SK-N-SH (cell line): ENCODE results near the gene GNG14. TPM values are rescaled to one million over a fixed set of nuclear protein-coding genes. Genes with fewer than 3 reads are reported as not detected.

Source experiments
- CTCF ChIA-PET: fragments of 300-600, 350-600 bp; formaldehyde crosslinking; extraction: SDS; loops from one replicate; lab custom pipeline; 2021; lab: Yijun Ruan, JAX
- POLR2A ChIA-PET: fragments of 350-600 bp; sonication (Branson Sonifier 250); formaldehyde crosslinking; extraction: SDS; loops from one replicate; lab custom pipeline; 2020; ENCODE audit warnings: antibody characterized with exemption, inconsistent platforms; lab: Yijun Ruan, JAX
- DNase-seq: peaks from one replicate; pipeline ENCODE4 v3.0.0; 2012
- H2AFZ ChIP-seq: fragments of 200-600 bp; sonication (generic); 2 replicates; pipeline ENCODE4 v1.8.1; 2016; ENCODE audit warnings: antibody characterized with exemption, mild to moderate bottlenecking, low read depth
- H3F3A ChIP-seq: fragments of 200-600 bp; sonication (generic); replicated peaks from 2 replicates; pipeline ENCODE3; 2016; ENCODE audit warnings: antibody characterized with exemption, mild to moderate bottlenecking; ENCODE audit not compliant: insufficient read depth
- H3K27ac ChIP-seq, 2 experiments: fragments of 200-500 bp in 1 of 2; fragments of 200-600 bp in 1 of 2; sonication (Bioruptor generic) in 1 of 2; sonication (generic), shearing (Covaris generic) in 1 of 2; 2 replicates each; pipeline versions ENCODE4 v1.5.1 to v1.6.1; 2014 to 2016; ENCODE audit warnings: low read depth in 2 of 2, inconsistent platforms in 1 of 2, low read length in 1 of 2, mild to moderate bottlenecking in 1 of 2, mixed read lengths in 1 of 2
- H3K27me3 ChIP-seq: fragments of 200-600 bp; sonication (generic), shearing (Covaris generic); 2 replicates; pipeline ENCODE4 v1.6.1; 2016; ENCODE audit warnings: mixed run types; ENCODE audit not compliant: insufficient read depth
- H3K36me3 ChIP-seq, 2 experiments: fragments of 200-500 bp in 1 of 2; fragments of 200-600 bp in 1 of 2; sonication (Bioruptor generic) in 1 of 2; sonication (generic) in 1 of 2; replicated peaks in 1 of 2; 2 replicates each; pipeline versions ENCODE3 to v1.5.1; 2014 to 2016; ENCODE audit warnings: low read length in 1 of 2, mild to moderate bottlenecking in 1 of 2; ENCODE audit not compliant: insufficient read depth in 2 of 2, control insufficient read depth in 1 of 2
- H3K4me1 ChIP-seq, 2 experiments: fragments of 200-500 bp in 1 of 2; fragments of 200-600 bp in 1 of 2; sonication (Bioruptor generic) in 1 of 2; sonication (generic), shearing (Covaris generic) in 1 of 2; 2 replicates each; pipeline versions ENCODE4 v1.5.1 to v1.6.1; 2014 to 2016; ENCODE audit warnings: low read depth in 1 of 2, low read length in 1 of 2, mixed run types in 1 of 2; ENCODE audit not compliant: insufficient read depth in 2 of 2, control insufficient read depth in 1 of 2
- H3K4me2 ChIP-seq: fragments of 200-600 bp; sonication (generic), shearing (Covaris generic); 2 replicates; pipeline ENCODE4 v1.6.1; 2017; ENCODE audit warnings: mixed run types
- H3K4me3 ChIP-seq, 2 experiments: fragments of 200-500 bp in 1 of 2; fragments of 200-600 bp in 1 of 2; sonication (Bioruptor generic) in 1 of 2; sonication (generic), shearing (Covaris generic) in 1 of 2; 2 replicates each; pipeline versions ENCODE4 v1.5.1 to v1.8.1; 2014 to 2016; ENCODE audit warnings: low read depth in 2 of 2, inconsistent platforms in 1 of 2, low read length in 1 of 2, mild to moderate bottlenecking in 1 of 2, mixed read lengths in 1 of 2, moderate library complexity in 1 of 2
- H3K79me2 ChIP-seq: fragments of 200-600 bp; sonication (generic); 2 replicates; pipeline ENCODE4 v1.8.1; 2017; ENCODE audit warnings: mild to moderate bottlenecking; ENCODE audit not compliant: insufficient read depth
- H3K9ac ChIP-seq: fragments of 200-600 bp; sonication (generic); 2 replicates; pipeline ENCODE4 v1.6.1; 2017; ENCODE audit warnings: mixed run types
- H3K9me2 ChIP-seq: fragments of 200-600 bp; sonication (generic); 2 replicates; pipeline ENCODE4 v1.6.1; 2017; ENCODE audit warnings: mixed run types
- H3K9me3 ChIP-seq: fragments of 200-600 bp; sonication (generic); 2 replicates; pipeline ENCODE4 v1.6.1; 2017; ENCODE audit warnings: mixed run types, mild to moderate bottlenecking, moderate library complexity
- H4K20me1 ChIP-seq: fragments of 200-600 bp; sonication (generic); 2 replicates; pipeline ENCODE4 v1.6.1; 2017; ENCODE audit warnings: mild to moderate bottlenecking, mixed run types; ENCODE audit not compliant: insufficient read depth
- CHD2 ChIP-seq: fragments of 150-350 bp; IDR thresholded peaks from 2 replicates; pipeline ENCODE4 v1.6.1; 2018; ENCODE audit warnings: low read length; ENCODE audit not compliant: partially characterized antibody
- ELF1 ChIP-seq: IDR thresholded peaks from 2 replicates; pipeline ENCODE4 v1.4.0; 2012
- EZH2phosphoT487 ChIP-seq: fragments of 200-600 bp; sonication (generic); IDR thresholded peaks from 2 replicates; pipeline ENCODE4 v1.6.1; 2017; ENCODE audit warnings: low read depth, mixed run types, mild to moderate bottlenecking, antibody characterized with exemption, moderate library complexity, borderline replicate concordance
- GABPA ChIP-seq: IDR thresholded peaks from 2 replicates; pipeline ENCODE4 v1.4.0; 2012; ENCODE audit warnings: low read depth, mild to moderate bottlenecking
- GATA2 ChIP-seq: sonication (generic); formaldehyde crosslinking; IDR thresholded peaks from 2 replicates; pipeline ENCODE4 v1.5.0; 2020; ENCODE audit warnings: mild to moderate bottlenecking, missing genetic modification reagents
- JUND ChIP-seq: IDR thresholded peaks from 2 replicates; pipeline ENCODE4 v1.4.0; 2012
- MEF2A ChIP-seq: IDR thresholded peaks from 2 replicates; pipeline ENCODE4 v1.4.0; 2012; ENCODE audit warnings: low read depth, borderline replicate concordance
- MXI1 ChIP-seq: IDR thresholded peaks from 2 replicates; pipeline ENCODE4 v1.6.1; 2012; ENCODE audit warnings: mild to moderate bottlenecking, low read depth, low read length, improper control_type of control experiment
- RCOR1 ChIP-seq: fragments of 150-350 bp; IDR thresholded peaks from 2 replicates; pipeline ENCODE4 v1.6.1; 2017; ENCODE audit warnings: antibody characterized with exemption, low read length
- RFX5 ChIP-seq: IDR thresholded peaks from 2 replicates; pipeline ENCODE4 v1.6.1; 2012; ENCODE audit warnings: mild to moderate bottlenecking, improper control_type of control experiment, low read length
- RXRA ChIP-seq: IDR thresholded peaks from 2 replicates; pipeline ENCODE4 v1.4.0; 2012; ENCODE audit warnings: low read depth, mild to moderate bottlenecking, borderline replicate concordance
- SMC3 ChIP-seq: IDR thresholded peaks from 2 replicates; pipeline ENCODE4 v1.6.1; 2012; ENCODE audit warnings: low read depth, low read length, improper control_type of control experiment
- TEAD4 ChIP-seq: IDR thresholded peaks from 2 replicates; pipeline ENCODE4 v1.4.0; 2012; ENCODE audit warnings: mild to moderate bottlenecking, borderline replicate concordance; ENCODE audit not compliant: insufficient read depth
- YY1 ChIP-seq: IDR thresholded peaks from 2 replicates; pipeline ENCODE4 v1.4.0; 2012; ENCODE audit warnings: low read depth, mild to moderate bottlenecking
- WGBS: methylation state at CpG from one replicate; pipeline ENCODE4 v1.1.6; 2017; ENCODE audit warnings: low lambda C conversion rate; 5-methylcytosine and 5-hydroxymethylcytosine counted together
- polyA plus RNA-seq, 3 experiments: library from polyadenylated mRNA; depleted of rRNA; stranded (reverse); fragments of >200 nt; gene quantifications; 2 replicates each; pipeline ENCODE4 v1.2.3, GENCODE V29; 2012
- TF ChIP-seq, protein P1 (sequence below): IDR thresholded peaks from 2 replicates; pipeline ENCODE4 v1.6.1; 2012; ENCODE audit warnings: mild to moderate bottlenecking, low read depth, low read length, moderate library complexity
- TF ChIP-seq, protein P2 (sequence below): fragments of 200-600 bp; sonication (generic); IDR thresholded peaks from 2 replicates; pipeline ENCODE4 v1.6.1; 2017; ENCODE audit warnings: antibody characterized with exemption, mild to moderate bottlenecking, moderate library complexity
- TF ChIP-seq, protein P3 (sequence below): IDR thresholded peaks from 2 replicates; pipeline ENCODE4 v1.4.0; 2012; ENCODE audit warnings: low read depth, borderline replicate concordance

Gene GNG14
- polyA plus RNA-seq, 1 of the 3 experiments (the other 2 are of a cell fraction), result not detected

- H3K4me3 ChIP-seq, result 0 out of 4 replicates have a peak overlapping the region, but pooled peaks of 1 of the 2 experiments have one; percentile 94
These were observed 7.8 kb upstream of the GNG14 start for GRCh38 chr19:12680034-12680433.

DNA sequence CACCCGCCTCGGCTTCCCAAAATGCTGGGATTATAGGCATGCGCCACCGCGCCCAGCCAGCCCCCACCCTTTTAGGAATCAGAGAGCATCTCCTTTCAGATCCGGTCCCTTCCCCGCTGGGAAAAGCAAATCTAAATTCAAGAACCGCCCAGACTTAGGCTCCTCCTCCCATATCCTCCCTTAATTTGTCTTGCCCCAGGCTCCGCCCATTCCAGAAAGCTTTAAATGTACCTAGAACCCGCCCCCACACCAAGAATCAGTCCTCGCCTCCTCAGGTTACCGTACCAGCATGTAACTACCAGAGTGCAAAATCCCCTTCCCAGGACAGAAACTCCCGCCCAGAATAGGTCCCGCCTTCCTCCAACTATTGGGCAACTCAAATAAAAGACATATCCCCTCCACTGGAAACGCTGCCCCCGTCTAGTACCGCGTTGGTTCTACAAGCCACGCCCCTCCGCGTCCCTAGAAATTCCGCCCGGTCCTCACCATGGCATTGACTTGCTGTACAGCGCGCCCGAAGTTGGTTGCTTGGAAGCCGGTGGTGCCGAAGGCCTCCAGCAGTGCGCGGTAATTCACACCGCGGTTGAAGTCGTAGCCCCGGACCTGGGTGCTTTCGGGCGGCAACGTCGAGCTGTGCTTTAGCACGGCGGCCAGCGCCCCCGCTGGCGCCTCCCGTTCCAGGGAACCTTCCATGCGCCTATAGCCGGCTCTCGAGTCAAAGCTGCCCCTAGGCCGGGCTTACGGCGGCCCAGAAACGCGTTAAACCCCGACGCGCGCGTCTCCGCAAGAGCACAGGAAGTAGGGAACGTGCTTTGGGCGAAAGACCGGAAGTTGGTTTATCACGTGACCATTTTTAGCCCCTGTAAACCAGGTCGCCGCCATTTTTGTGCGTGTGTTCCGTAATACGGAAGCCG, 6.5 kb upstream of the GNG14 start, which contains the start of gene DHPS:
DHPS (minus strand) TSS at position 807 of the 914 bp plus-strand sequence; CDS start at position 693, 114 bp downstream.
- Histone ChIP-seq H3K79me2 (peaks cover 22% of the 10 kb centered on the region; the same call in 1 of the 2 replicates), H4K20me1 (peaks cover 7% of the 10 kb centered on the region), H3K9me3 (no peaks in the 10 kb centered on the region), H3F3A (peaks cover 13% of the 10 kb centered on the region), H3K4me2 (peak within 1 kb of the TSS; percentile 99), H3K4me1 (peaks cover 0 to 4% of the 10 kb centered on the region in 2 experiments; a peak in 1 of 4 replicates), H3K27me3 (no peaks in the 10 kb centered on the region), H3K9me2 (no peaks in the 10 kb centered on the region), H3K4me3 (peak within 1 kb of the TSS; percentile 76 to 94), H3K27ac (peak within 1 kb of the TSS; percentile 96 to 100), H3K9ac (peak within 1 kb of the TSS; percentile 100), H3K36me3 (peaks cover 18 to 33% of the 10 kb centered on the region in 2 experiments), H2AFZ (peak within 1 kb of the TSS; percentile 93)
- WGBS, result under 1% methylated on average over 66 of the region's 68 CpGs
- ChIA-PET CTCF (interaction anchor here (1.4 to 3.1 kb wide), 4 partner anchors 9 to 117 kb away, joined by 3 to 21 read pairs (median 10); partner anchors contain the start of genes MAN2B1 and WDR83), POLR2A (interaction anchor here (0.6 to 1.8 kb wide), 7 partner anchors 12 to 149 kb away, joined by 3 to 6 read pairs (median 3); partner anchors contain the start of genes FBXW9 and JUNB)
- peak; percentile 90 for DNase-seq
- TF ChIP-seq RXRA (no peak), RFX5 (no peak), JUND (no peak), MEF2A (no peak), ELF1 (peak; percentile 83), TEAD4 (no peak), GABPA (peak; percentile 85), SMC3 (no peak), GATA2 (CRISPR knock-in tag) (no peak), EZH2phosphoT487 (no peak), CHD2 (peak; percentile 86), YY1 (peak; percentile 94)
- TF ChIP-seq, protein P1, sequence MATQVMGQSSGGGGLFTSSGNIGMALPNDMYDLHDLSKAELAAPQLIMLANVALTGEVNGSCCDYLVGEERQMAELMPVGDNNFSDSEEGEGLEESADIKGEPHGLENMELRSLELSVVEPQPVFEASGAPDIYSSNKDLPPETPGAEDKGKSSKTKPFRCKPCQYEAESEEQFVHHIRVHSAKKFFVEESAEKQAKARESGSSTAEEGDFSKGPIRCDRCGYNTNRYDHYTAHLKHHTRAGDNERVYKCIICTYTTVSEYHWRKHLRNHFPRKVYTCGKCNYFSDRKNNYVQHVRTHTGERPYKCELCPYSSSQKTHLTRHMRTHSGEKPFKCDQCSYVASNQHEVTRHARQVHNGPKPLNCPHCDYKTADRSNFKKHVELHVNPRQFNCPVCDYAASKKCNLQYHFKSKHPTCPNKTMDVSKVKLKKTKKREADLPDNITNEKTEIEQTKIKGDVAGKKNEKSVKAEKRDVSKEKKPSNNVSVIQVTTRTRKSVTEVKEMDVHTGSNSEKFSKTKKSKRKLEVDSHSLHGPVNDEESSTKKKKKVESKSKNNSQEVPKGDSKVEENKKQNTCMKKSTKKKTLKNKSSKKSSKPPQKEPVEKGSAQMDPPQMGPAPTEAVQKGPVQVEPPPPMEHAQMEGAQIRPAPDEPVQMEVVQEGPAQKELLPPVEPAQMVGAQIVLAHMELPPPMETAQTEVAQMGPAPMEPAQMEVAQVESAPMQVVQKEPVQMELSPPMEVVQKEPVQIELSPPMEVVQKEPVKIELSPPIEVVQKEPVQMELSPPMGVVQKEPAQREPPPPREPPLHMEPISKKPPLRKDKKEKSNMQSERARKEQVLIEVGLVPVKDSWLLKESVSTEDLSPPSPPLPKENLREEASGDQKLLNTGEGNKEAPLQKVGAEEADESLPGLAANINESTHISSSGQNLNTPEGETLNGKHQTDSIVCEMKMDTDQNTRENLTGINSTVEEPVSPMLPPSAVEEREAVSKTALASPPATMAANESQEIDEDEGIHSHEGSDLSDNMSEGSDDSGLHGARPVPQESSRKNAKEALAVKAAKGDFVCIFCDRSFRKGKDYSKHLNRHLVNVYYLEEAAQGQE, result no peak
- TF ChIP-seq, protein P2, sequence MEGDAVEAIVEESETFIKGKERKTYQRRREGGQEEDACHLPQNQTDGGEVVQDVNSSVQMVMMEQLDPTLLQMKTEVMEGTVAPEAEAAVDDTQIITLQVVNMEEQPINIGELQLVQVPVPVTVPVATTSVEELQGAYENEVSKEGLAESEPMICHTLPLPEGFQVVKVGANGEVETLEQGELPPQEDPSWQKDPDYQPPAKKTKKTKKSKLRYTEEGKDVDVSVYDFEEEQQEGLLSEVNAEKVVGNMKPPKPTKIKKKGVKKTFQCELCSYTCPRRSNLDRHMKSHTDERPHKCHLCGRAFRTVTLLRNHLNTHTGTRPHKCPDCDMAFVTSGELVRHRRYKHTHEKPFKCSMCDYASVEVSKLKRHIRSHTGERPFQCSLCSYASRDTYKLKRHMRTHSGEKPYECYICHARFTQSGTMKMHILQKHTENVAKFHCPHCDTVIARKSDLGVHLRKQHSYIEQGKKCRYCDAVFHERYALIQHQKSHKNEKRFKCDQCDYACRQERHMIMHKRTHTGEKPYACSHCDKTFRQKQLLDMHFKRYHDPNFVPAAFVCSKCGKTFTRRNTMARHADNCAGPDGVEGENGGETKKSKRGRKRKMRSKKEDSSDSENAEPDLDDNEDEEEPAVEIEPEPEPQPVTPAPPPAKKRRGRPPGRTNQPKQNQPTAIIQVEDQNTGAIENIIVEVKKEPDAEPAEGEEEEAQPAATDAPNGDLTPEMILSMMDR, result 0 out of 2 replicates have a peak, but pooled peaks have one; percentile 12

More at GRCh38 chr19:12680034-12680433, 7.8 kb upstream of the GNG14 start:
- Histone ChIP-seq H3K4me1 (peaks cover 0 to 4% of the 10 kb centered on the region in 2 experiments; a peak in 1 of 4 replicates), H3K9me2 (no peaks in the 10 kb centered on the region), H4K20me1 (peaks cover 12% of the 10 kb centered on the region), H3K27me3 (no peaks in the 10 kb centered on the region), H3K27ac (no peak overlapping the region), H3K79me2 (peaks cover 33% of the 10 kb centered on the region; the same call in 1 of the 2 replicates), H3K9ac (no peak overlapping the region), H3K36me3 (peaks cover 30 to 34% of the 10 kb centered on the region in 2 experiments), H2AFZ (no peak overlapping the region), H3K4me2 (peak overlapping the region; percentile 99)
- WGBS, result 100% methylated on average over 8 of the region's 9 CpGs
- no peak for DNase-seq
- ChIA-PET POLR2A (no interaction called here), CTCF (interaction anchor here (1.4 to 3.1 kb wide), 4 partner anchors 8 to 116 kb away, joined by 4 to 21 read pairs (median 10); a partner anchor contains a TSS)
- TF ChIP-seq CHD2, result no peak
- no peak for TF ChIP-seq MXI1
- no peak for TF ChIP-seq RCOR1
- TF ChIP-seq, protein P3, sequence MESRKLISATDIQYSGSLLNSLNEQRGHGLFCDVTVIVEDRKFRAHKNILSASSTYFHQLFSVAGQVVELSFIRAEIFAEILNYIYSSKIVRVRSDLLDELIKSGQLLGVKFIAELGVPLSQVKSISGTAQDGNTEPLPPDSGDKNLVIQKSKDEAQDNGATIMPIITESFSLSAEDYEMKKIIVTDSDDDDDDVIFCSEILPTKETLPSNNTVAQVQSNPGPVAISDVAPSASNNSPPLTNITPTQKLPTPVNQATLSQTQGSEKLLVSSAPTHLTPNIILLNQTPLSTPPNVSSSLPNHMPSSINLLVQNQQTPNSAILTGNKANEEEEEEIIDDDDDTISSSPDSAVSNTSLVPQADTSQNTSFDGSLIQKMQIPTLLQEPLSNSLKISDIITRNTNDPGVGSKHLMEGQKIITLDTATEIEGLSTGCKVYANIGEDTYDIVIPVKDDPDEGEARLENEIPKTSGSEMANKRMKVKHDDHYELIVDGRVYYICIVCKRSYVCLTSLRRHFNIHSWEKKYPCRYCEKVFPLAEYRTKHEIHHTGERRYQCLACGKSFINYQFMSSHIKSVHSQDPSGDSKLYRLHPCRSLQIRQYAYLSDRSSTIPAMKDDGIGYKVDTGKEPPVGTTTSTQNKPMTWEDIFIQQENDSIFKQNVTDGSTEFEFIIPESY, result no peak
- no peak for TF ChIP-seq RFX5
- TF ChIP-seq, all 33 proteins: peak for 0
- H3F3A ChIP-seq, result peaks cover 15% of the 10 kb centered on the region
- no peaks in the 10 kb centered on the region for H3K9me3 ChIP-seq
